Neutrophil (primary cell): ENCODE results near the gene CD74.

Source experiments
- H3K27ac ChIP-seq: fragments of 200-600 bp; sonication (generic); 2 replicates; pipeline ENCODE4 v1.5.1; 2016; ENCODE audit warnings: mild to moderate bottlenecking, moderate library complexity
- H3K27me3 ChIP-seq: fragments of 200-600 bp; sonication (generic); 2 replicates; pipeline ENCODE4 v1.6.0; 2016; ENCODE audit warnings: mild to moderate bottlenecking
- H3K36me3 ChIP-seq: fragments of 200-600 bp; sonication (generic); 2 replicates; pipeline ENCODE4 v1.5.1; 2017
- H3K4me1 ChIP-seq, 2 experiments: fragments of 200-600 bp in 1 of 2; sonication (generic) in 1 of 2; 1 replicate in 1 of 2; 2 replicates in 1 of 2; pipeline versions ENCODE4 v1.5.1 to v1.6.1; 2013 to 2016; ENCODE audit warnings: low read depth in 1 of 2, low read length in 1 of 2, mild to moderate bottlenecking in 1 of 2, moderate library complexity in 1 of 2; ENCODE audit not compliant: control insufficient read depth in 1 of 2, insufficient read depth in 1 of 2
- H3K4me3 ChIP-seq, 2 experiments: fragments of 200-600 bp in 1 of 2; sonication (generic) in 1 of 2; 1 replicate in 1 of 2; 2 replicates in 1 of 2; pipeline ENCODE4 v1.5.1; 2013 to 2016; ENCODE audit warnings: low read depth in 1 of 2, low read length in 1 of 2, mild to moderate bottlenecking in 1 of 2, moderate library complexity in 1 of 2
- H3K9me3 ChIP-seq: fragments of 200-600 bp; sonication (generic); 2 replicates; pipeline ENCODE4 v1.5.1; 2016
- CTCF ChIP-seq: fragments of 200-600 bp; sonication (generic); IDR thresholded peaks from 2 replicates; pipeline ENCODE4 v1.5.1; 2016; ENCODE audit warnings: antibody characterized with exemption

The CD74 gene

GRCh38 chr5:150406103-150406722 is 6.5 kb downstream of the CD74 start:
- H3K27ac ChIP-seq, result no peak overlapping the region
- no peaks in the 10 kb centered on the region for H3K27me3 ChIP-seq
- TF ChIP-seq CTCF, result no peak
- peaks cover 16 to 17% of the 10 kb centered on the region in 2 experiments for H3K4me1 ChIP-seq
- no peaks in the 10 kb centered on the region for H3K9me3 ChIP-seq
- H3K4me3 ChIP-seq, result no peak overlapping the region
- peaks cover 63% of the 10 kb centered on the region for H3K36me3 ChIP-seq

GRCh38 chr5:150404941-150405816 is 7.5 kb downstream of the CD74 start:
- no peak for TF ChIP-seq CTCF
- Histone ChIP-seq H3K36me3 (peaks cover 73% of the 10 kb centered on the region), H3K27me3 (no peaks in the 10 kb centered on the region), H3K4me1 (peaks cover 6% of the 10 kb centered on the region in 2 experiments), H3K27ac (no peak overlapping the region), H3K4me3 (no peak overlapping the region), H3K9me3 (no peaks in the 10 kb centered on the region)

GRCh38 chr5:150404535-150404934 is 8.2 kb downstream of the CD74 start:
- Histone ChIP-seq H3K4me3 (no peak overlapping the region), H3K9me3 (no peaks in the 10 kb centered on the region), H3K4me1 (no peaks in the 10 kb centered on the region), H3K36me3 (peaks cover 80% of the 10 kb centered on the region), H3K27ac (no peak overlapping the region), H3K27me3 (no peaks in the 10 kb centered on the region)
- TF ChIP-seq CTCF, result no peak

GRCh38 chr5:150404121-150404520 is 8.6 kb downstream of the CD74 start:
- Histone ChIP-seq H3K4me3 (no peak overlapping the region), H3K27ac (no peak overlapping the region), H3K36me3 (peaks cover 84% of the 10 kb centered on the region), H3K27me3 (no peaks in the 10 kb centered on the region), H3K9me3 (no peaks in the 10 kb centered on the region), H3K4me1 (no peaks in the 10 kb centered on the region)
- TF ChIP-seq CTCF, result no peak

- no peak overlapping the region for H3K27ac ChIP-seq
- no peak for TF ChIP-seq CTCF
Observed at GRCh38 chr5:150402901-150403342, 9.8 kb downstream of the CD74 start.

More at GRCh38 chr5:150402901-150403342, 9.8 kb downstream of the CD74 start:
- no peaks in the 10 kb centered on the region for H3K4me1 ChIP-seq
- no peaks in the 10 kb centered on the region for H3K27me3 ChIP-seq
- H3K9me3 ChIP-seq, result no peaks in the 10 kb centered on the region
- H3K4me3 ChIP-seq, result no peak overlapping the region
- peaks cover 93% of the 10 kb centered on the region for H3K36me3 ChIP-seq
